ENCODE results near the gene LHX3.

LHX3 gene

DNA sequence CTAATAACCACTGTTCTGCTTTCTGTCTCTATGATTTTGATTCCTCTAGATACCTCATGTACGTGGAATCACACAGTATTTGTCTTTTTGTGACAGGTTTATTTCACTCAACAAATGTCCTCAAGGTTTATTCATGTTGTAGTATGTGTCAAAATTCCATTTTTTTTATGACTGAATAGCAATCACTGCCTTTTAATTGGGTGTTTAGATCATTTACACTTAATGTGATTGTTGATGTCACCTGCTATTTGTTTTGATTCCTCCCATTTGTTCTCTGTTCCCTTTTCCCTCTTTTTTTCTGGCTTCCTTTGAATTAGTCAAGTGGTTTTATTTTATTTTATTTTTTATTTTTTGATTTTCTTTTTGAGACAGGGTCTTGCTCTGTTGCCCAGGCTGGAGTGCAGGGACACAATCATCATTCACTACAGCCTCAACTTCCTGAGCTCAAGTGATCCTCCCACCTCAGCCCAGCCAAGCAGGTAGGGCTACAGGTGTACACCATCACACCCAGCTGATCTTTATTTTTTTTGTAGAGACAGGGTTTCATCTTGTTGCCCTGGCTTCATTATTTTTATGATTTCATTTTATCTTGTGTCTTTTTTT is 41.6 kb downstream of the LHX3 start:
- Mint-ChIP-seq H3K4me1 (ENCODE audit: low read depth) (no peaks in the 10 kb centered on the region), H3K4me3 (no peak overlapping the region), H3K9me3 (no peaks in the 10 kb centered on the region), H3K36me3 (ENCODE audit: low read depth) (no peaks in the 10 kb centered on the region), H3K27me3 (ENCODE audit: low read depth) (no peaks in the 10 kb centered on the region), H3K27ac (no peak overlapping the region)

DNA sequence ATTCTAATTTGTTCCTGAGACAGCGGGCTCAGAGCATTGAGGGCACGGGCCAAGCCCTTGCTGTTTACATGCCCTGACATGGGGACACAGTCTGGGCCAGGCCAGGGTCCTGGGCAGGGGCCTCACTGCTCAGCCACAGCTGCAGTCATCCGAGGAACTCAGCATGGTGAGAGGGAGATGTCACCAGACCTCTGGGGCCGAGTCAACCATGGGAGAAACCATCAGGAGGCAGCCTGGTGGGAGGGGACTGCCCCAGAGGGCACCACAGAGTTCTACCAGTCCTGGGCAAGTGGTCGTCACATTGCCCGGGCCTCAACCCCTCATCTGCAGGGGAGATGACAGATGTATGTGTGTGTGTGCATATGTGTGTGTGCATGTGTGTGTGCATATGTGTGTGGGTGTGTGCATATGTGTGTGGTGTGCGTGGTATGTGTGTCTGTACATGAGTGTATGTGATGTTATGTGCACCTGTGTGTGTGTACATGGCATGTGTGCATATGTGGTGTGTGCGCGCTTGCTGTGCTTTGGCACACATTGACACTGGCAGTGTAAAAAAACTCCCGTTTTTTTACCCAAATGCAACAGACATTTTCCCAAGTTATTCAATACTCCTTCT is 43.8 kb downstream of the LHX3 start:
- Mint-ChIP-seq H3K36me3 (ENCODE audit: low read depth) (no peaks in the 10 kb centered on the region), H3K9me3 (no peaks in the 10 kb centered on the region), H3K27me3 (ENCODE audit: low read depth) (no peaks in the 10 kb centered on the region), H3K4me3 (no peak overlapping the region), H3K4me1 (ENCODE audit: low read depth) (no peaks in the 10 kb centered on the region), H3K27ac (no peak overlapping the region)

DNA sequence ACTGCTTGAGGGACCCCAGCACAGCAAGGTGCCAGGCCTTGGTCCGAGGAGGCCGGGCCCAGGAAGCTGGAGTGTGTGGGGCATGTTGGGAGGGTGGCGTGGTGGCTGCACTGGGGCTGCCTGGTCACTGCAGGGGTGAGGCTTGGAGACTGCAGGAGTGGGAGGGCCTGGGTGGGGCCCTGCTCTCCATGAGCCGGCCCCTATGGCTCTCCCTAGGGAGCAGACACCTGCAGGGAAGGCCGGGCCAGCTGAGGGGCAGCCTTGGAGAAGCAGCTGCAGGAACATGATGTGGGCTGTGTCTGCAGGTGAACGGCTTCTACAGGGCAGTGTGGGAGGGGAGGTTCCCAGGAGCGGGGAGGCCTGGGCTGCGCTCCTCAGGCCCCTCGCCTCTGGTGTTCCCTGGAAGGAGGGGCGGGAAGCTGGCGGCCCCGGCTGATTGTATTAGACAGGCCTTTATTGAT is 44.5 kb downstream of the LHX3 start:
- Mint-ChIP-seq H3K27me3 (ENCODE audit: low read depth) (no peaks in the 10 kb centered on the region), H3K36me3 (ENCODE audit: low read depth) (no peaks in the 10 kb centered on the region), H3K27ac (no peak overlapping the region), H3K4me3 (no peak overlapping the region), H3K4me1 (ENCODE audit: low read depth) (no peaks in the 10 kb centered on the region), H3K9me3 (no peaks in the 10 kb centered on the region)

DNA sequence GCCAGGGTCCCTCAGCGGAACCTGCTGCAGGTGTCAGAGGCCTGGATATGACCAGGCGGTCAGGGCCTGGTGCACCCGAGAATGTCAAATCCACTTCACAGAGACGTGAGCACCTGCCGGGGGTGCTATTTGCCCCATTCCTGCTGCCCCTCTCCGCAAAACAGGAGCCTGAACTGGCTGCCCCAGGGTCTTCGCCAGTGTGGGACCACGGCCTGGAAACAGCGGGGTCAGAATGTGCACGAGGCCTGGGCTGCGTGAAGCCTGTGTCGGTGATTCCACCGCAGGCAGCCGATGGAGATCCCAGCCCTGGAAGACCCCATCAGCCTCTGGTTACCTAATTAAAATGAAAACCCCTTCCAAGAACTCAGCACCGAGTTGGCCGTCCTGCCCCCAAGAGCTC is 45.1 kb downstream of the LHX3 start:
- no peaks in the 10 kb centered on the region for H3K4me1 Mint-ChIP-seq (ENCODE audit: low read depth)
- no peak overlapping the region for H3K4me3 Mint-ChIP-seq
- H3K36me3 Mint-ChIP-seq (ENCODE audit: low read depth): no peaks in the 10 kb centered on the region
- H3K27ac Mint-ChIP-seq: no peak overlapping the region
- H3K9me3 Mint-ChIP-seq: no peaks in the 10 kb centered on the region
- no peaks in the 10 kb centered on the region for H3K27me3 Mint-ChIP-seq (ENCODE audit: low read depth)

DNA sequence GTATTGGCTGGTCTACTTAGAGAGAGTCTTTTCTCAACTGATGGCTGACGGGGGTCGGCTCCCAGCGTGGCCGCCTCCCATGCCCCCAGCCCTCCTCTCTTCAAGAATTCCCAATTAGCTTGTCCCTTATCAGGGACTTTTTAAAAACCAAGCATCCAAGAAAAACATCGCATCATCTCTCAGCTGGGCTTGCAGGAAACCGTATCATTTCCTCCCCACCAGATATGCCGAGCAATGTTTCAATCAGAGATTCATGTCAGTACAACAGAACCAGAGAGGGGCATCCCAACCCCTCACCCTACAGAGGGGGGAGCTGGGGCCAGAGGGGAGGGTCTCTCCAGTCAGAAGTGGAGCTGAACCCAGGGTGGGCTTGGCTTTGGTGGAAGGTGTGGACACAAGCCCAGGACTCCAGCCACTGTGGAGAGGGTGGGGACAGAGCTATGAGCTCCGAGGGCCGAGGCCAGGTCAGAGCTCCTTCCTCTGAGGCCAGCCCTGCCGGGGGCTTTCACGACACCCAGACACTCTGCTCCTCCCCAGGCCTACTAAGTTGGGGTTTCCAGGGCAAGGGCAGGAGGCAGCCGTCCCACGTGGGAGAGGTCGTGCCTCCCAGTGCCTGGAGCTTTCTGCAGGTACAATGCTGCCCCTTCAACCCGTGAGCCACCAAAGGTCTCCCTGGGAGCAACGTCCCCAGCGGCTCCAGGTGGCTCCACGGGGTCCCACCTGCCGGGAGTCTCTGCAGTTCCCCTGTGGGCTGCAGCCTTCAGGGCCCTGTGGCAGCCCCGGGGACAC is 47.3 kb downstream of the LHX3 start:
- Mint-ChIP-seq H3K27me3 (ENCODE audit: low read depth) (no peaks in the 10 kb centered on the region), H3K9me3 (no peaks in the 10 kb centered on the region), H3K4me1 (ENCODE audit: low read depth) (no peaks in the 10 kb centered on the region), H3K27ac (no peak overlapping the region), H3K4me3 (no peak overlapping the region), H3K36me3 (ENCODE audit: low read depth) (no peaks in the 10 kb centered on the region)

DNA sequence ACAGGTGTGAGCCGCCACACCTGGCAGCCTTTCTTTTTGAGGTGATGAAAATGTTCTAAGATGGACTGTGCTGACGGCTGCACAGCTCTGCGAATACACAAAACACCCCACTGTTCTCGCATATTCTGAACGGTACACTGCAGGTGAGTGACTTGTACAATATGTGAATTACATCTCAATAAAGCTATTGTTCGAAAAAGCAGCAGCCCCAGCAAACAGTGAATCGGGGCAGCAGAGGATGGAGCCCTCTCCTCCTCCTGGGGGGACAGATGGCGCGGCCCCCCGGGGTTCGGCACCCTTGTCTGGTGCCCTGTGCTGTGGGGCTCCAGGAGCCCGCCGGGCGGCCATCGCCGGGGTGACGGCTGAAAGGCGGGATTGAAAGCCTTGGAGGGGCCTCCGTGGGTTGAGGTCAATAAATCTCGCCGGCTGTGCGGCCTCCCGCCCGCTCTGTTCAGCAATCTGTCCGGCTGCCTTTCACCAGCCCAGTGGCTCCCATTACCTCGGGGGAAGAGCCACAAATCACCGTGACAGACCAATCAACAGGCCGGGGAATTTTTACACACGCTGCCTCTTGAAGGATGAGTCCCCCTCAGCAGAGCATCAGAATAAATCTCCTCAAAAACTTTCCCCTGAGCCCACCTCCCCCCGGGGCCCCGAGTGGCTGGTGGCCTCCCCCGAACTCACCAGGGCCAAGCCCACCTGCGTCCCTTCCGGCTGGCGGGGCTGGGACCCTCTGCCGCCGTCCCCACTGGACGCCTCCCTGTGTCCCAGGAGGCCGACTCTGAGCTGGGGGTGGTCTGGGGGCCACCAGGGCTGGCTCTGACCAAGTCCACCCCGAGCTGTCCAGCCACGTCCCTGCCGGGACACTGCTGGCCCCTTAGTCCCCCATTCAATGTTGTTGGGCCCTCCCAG is 48.5 kb downstream of the LHX3 start:
- Mint-ChIP-seq H3K27me3 (ENCODE audit: low read depth) (no peaks in the 10 kb centered on the region), H3K4me3 (no peak overlapping the region), H3K27ac (no peak overlapping the region), H3K9me3 (no peaks in the 10 kb centered on the region), H3K36me3 (ENCODE audit: low read depth) (no peaks in the 10 kb centered on the region), H3K4me1 (ENCODE audit: low read depth) (no peaks in the 10 kb centered on the region)

DNA sequence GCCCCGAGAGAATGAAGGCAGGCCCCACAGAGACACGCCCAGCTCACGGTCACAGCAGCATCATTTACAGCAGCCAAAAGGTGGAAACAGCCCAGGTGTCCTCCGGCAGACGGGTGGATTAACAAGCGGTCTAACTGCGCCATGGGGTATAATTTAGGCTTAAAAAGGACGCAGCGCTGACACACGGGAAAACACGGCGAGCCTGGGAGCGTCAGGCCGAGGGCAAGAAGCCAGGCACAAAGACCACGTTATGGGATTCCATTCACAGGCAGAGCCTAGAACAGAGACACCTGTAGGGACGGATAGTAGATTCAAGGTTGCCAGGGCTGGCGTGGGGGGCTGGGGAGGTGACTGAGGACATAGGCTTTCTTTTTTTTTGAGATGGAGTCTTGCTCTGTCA is 49.4 kb downstream of the LHX3 start:
- Mint-ChIP-seq H3K9me3 (no peaks in the 10 kb centered on the region), H3K4me3 (no peak overlapping the region), H3K4me1 (ENCODE audit: low read depth) (no peaks in the 10 kb centered on the region), H3K27ac (no peak overlapping the region), H3K27me3 (ENCODE audit: low read depth) (no peaks in the 10 kb centered on the region), H3K36me3 (ENCODE audit: low read depth) (no peaks in the 10 kb centered on the region)

DNA sequence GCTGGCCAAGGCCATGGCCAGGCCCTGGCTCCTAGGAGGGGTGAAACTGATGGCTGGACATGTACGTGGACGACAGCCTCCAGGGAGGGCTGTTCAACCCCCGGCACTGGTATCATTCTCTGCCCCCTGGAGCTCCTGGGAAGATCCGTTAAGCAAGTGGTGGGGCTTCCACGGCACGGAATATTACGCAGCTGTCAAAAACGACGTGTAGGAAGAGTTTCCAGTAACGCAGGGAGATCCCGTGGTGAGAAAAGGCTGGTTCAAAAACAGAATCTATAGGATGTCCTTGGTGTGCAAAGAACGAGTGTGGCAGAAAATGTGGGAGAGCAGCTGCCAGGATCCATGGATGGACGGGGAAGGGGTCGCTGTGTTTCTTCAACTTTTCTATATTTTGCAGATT is 50.0 kb downstream of the LHX3 start:
- H3K27me3 Mint-ChIP-seq (ENCODE audit: low read depth): no peaks in the 10 kb centered on the region
- no peaks in the 10 kb centered on the region for H3K4me1 Mint-ChIP-seq (ENCODE audit: low read depth)
- H3K36me3 Mint-ChIP-seq (ENCODE audit: low read depth): no peaks in the 10 kb centered on the region
- H3K4me3 Mint-ChIP-seq: no peak overlapping the region
- H3K27ac Mint-ChIP-seq: no peak overlapping the region
- no peaks in the 10 kb centered on the region for H3K9me3 Mint-ChIP-seq

DNA sequence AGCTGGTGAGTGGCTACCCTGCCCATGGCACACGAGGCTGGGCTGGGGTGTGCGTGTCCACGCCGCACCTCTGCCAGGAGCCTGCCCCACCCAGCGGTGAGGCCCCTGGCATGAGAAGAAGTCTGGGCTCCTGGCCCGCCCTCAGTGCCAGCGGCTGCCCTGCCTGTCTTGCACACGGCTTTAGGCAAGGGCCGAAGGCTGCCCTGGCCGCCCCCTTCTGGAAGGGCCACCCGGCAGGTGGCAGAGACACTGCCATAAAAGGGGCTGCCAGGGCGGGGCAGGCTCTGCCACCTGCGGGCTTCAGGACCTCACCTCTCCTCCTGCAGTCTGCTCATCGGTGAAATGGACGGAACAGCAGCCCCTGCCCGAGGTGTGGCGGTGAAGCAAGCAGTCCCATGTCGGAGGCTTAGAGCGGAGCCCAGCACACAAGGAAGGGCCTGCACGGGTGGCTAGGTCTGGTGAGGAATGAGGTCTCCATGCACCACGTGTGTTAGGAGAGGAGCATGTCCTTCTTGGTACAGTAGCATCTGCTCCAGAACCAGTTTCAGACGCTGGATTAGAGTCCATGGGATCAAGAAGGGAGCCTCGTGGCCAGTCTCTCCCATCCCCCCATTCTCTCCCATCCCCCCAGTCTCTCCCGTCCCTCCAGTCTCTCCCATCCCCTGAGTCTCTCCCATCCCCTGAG is 51.4 kb downstream of the LHX3 start:
- H3K27me3 Mint-ChIP-seq (ENCODE audit: low read depth): no peaks in the 10 kb centered on the region
- H3K4me1 Mint-ChIP-seq (ENCODE audit: low read depth): no peaks in the 10 kb centered on the region
- no peak overlapping the region for H3K27ac Mint-ChIP-seq
- no peaks in the 10 kb centered on the region for H3K36me3 Mint-ChIP-seq (ENCODE audit: low read depth)
- H3K9me3 Mint-ChIP-seq: no peaks in the 10 kb centered on the region
- H3K4me3 Mint-ChIP-seq: no peak overlapping the region

DNA sequence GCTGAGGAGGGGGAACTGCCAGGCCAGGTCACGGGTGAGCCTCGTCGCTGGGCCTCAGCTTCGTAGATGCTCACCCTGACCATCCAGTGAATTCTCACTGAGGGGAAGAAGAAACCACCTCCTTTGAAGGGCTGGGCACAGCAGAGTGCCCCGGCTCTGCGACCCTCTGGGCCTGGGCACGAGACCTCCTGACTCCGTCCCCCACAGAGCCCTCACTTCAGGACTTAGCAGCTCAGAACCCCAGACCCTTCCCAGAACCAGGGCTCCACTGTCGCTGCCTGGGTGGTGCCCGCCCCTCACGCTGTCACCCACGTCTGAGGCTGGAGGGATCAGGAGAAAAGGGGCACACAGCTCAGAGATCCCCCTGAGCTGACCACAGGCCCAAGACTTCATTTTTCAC is 52.0 kb downstream of the LHX3 start:
- Mint-ChIP-seq H3K4me1 (ENCODE audit: low read depth) (no peaks in the 10 kb centered on the region), H3K36me3 (ENCODE audit: low read depth) (no peaks in the 10 kb centered on the region), H3K4me3 (no peak overlapping the region), H3K27me3 (ENCODE audit: low read depth) (no peaks in the 10 kb centered on the region), H3K9me3 (no peaks in the 10 kb centered on the region), H3K27ac (no peak overlapping the region)

DNA sequence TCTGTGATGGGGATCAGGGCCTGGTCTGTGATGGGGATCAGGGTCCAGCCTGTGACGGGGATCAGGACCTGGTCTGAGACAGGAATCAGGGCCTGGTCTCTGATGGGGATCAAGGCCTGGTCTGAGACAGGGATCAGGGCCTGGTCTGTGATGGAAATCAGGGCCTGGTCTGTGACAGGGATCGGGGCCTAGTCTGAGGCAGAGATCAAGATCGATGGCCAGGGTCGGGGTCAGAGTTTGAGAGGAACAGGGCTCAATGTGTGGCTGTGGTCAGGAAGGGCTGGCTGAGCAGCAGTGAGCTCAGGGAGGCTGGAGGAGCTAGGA is 52.4 kb downstream of the LHX3 start:
- Mint-ChIP-seq H3K4me3 (no peak overlapping the region), H3K27me3 (ENCODE audit: low read depth) (no peaks in the 10 kb centered on the region), H3K9me3 (no peaks in the 10 kb centered on the region), H3K27ac (no peak overlapping the region), H3K4me1 (ENCODE audit: low read depth) (no peaks in the 10 kb centered on the region), H3K36me3 (ENCODE audit: low read depth) (no peaks in the 10 kb centered on the region)

DNA sequence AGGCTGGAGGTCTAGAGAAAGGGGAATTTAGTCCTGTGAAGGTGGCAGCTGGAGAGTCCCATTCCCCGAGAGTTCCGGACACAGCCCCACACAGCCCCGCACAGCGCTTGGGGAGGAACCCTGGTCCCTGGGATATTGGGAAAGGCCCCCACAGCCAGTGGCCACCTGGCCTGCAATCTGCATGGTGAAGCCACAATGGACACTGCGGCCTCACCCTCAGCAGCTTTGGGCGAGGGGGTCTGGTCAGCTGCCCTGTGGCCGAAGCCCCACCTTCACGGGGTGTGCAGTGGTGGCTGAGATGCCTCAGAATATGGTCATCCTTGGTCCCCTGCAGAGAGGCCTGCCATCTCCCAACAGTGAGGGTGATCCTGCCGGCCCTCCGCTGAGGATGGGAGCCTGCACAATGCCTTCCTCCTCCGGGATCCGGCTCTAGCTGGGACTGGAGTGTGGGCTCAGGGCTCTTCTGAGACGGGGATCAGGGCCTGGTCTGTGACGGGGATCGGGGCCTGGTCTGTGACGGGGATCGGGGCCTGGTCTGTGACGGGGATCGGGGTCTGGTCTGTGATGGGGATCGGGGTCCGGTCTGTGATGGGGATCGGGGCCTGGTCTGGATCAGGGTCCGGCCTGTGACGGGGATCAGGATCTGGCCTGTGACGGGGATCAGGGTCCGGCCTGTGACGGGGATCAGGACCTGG is 52.9 kb downstream of the LHX3 start:
- no peaks in the 10 kb centered on the region for H3K9me3 Mint-ChIP-seq
- H3K27ac Mint-ChIP-seq: no peak overlapping the region
- no peaks in the 10 kb centered on the region for H3K4me1 Mint-ChIP-seq (ENCODE audit: low read depth)
- H3K4me3 Mint-ChIP-seq: no peak overlapping the region
- no peaks in the 10 kb centered on the region for H3K36me3 Mint-ChIP-seq (ENCODE audit: low read depth)
- no peaks in the 10 kb centered on the region for H3K27me3 Mint-ChIP-seq (ENCODE audit: low read depth)

DNA sequence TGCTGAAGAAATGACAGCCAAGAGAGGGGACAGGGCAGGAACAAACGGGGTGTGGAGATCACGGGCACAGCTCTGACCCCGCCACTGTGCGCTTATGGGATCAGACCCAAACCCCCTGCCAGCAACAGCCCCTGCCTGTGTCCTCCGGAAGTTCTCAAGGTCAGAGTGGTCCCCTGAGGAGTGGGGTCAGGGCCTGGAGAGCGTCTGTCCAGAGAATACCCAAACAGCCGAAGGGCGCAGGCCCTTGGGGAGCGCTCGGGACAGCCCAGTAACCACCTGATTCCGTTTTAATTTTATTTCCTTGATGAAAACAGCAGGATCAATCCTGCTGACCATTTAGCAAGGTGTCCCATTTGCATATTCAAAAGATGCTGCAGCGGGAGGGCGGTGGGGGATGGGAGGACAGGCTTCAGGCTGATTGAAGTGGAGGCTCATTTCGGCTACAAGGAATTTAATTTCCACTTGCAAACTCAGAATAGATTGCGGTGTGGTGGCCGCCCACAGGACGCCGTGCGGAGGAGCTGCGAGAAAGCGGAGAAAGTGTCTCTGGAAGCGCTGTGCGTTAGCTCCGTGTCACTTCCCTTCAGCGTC is 53.6 kb downstream of the LHX3 start:
- Mint-ChIP-seq H3K4me3 (no peak overlapping the region), H3K9me3 (no peaks in the 10 kb centered on the region), H3K4me1 (ENCODE audit: low read depth) (no peaks in the 10 kb centered on the region)

More for the DNA sequence above, 53.6 kb downstream of the LHX3 start:
- Mint-ChIP-seq H3K27me3 (ENCODE audit: low read depth) (no peaks in the 10 kb centered on the region), H3K36me3 (ENCODE audit: low read depth) (no peaks in the 10 kb centered on the region), H3K27ac (no peak overlapping the region)
